ENCODE measurements around the gene MAPK1. TPM values are rescaled to one million over a fixed set of nuclear protein-coding genes. Genes with fewer than 3 reads are reported as not detected.
A peak's percentile ranks its signal among the peaks of the same experiment; 100 is the strongest.
"Not testable (repeated sequence)": the region's sequence is repeated elsewhere in the genome, so short reads cannot be mapped to it uniquely, and the experiment has no call there.

MAPK1 gene
- total RNA-seq, 2 donors from 2014 or later, result 168 to 176 TPM

DNA sequence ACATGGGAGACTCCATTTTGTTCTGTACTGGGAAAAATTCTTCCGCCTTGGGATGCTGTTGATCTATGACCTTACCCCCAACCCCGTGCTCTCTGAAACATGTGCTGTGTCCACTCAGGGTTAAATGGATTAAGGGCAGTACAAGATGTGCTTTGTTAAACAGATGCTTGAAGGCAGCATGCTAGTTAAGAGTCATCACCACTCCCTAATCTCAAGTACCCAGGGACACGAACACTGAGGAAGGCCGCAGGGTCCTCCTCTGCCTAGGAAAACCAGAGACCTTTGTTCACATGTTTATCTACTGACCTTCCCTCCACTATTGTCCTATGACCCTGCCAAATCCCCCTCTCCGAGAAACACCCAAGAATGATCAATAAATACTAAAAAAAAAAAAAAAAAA lies 19.4 kb downstream of the MAPK1 start:
- not testable (repeated sequence) for H3K27ac Mint-ChIP-seq; H3K4me3 Mint-ChIP-seq; ATAC-seq; H3K9me3 Mint-ChIP-seq; DNase-seq (ENCODE audit: low spot score); H3K27me3 Mint-ChIP-seq; H3K36me3 Mint-ChIP-seq
- peaks cover 61 to 63% of the 10 kb centered on the region in 2 donors for H3K4me1 Mint-ChIP-seq (ENCODE audit: low read depth in 2 of 2)

DNA sequence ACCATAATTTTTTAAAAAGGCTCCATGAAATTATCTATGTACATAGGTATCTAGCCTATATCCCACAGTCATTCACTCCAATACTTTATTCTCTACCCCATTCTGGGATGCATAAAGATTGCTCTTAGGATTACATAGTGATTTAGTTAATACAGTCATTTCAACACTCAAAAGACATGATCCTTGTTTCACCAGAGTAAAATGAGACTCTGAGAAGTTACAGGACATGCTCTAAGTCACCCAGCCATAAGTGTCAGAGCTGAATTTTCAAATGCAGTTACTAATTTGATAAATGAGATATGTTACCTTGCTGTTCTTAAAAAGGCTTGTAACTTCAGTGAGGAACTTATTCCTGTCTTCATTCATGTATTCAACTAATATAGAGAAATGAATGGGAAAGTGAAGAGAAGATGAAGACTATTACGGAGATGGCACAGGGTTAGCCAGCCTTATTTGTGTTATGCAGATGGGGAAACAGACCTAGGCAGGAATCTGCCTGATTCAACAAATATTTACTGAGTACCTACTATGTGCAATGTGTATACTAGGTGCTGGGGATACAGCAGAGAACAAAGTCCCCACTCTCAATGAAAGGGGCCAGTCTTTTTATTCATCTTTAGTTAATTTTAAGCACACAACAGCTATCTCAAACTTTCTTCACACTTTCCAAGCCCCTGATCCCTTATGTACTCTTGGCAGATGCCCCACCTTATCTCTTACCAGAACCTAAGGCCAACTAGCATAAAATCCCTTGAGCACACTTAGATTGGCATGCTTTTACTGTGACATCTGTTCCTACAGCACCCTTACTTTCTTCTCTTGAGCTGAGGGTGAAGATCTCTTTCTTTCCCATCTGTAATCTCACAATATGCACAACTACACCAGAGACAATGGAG lies 21.6 kb downstream of the MAPK1 start:
- H3K27me3 Mint-ChIP-seq, result no peaks in the 10 kb centered on the region
- ATAC-seq, result no peak
- peaks cover 54 to 57% of the 10 kb centered on the region in 2 donors for H3K4me1 Mint-ChIP-seq (ENCODE audit: low read depth in 2 of 2)
- no peak overlapping the region for H3K4me3 Mint-ChIP-seq
- DNase-seq (ENCODE audit: low spot score), result no peak
- no peaks in the 10 kb centered on the region for H3K9me3 Mint-ChIP-seq
- H3K36me3 Mint-ChIP-seq, result no peaks in the 10 kb centered on the region
- H3K27ac Mint-ChIP-seq, result peak overlapping the region in 1 of 2 donors; percentile 52

DNA sequence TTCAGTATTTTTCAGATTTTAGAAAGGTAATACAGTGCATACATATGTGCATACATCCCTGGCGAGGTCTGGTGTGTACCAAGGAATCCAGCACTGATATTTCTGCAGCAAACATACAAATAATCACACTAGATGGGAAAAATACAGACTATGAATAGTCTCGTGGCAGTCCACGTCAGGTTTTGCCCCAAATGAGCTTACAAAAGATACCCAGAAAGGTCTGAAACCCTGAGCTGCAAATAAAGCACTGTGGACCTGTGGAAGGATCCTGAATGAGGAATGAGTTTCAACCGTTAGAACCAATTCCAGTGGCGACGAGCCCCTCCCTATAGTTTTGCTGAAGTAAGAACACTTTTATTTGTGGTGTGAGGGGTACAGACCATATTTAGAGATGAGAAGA lies 24.5 kb downstream of the MAPK1 start:
- Mint-ChIP-seq H3K27ac (peak overlapping the region; percentile 33 to 59), H3K27me3 (no peaks in the 10 kb centered on the region), H3K4me3 (no peak overlapping the region), H3K36me3 (no peaks in the 10 kb centered on the region), H3K9me3 (no peaks in the 10 kb centered on the region), H3K4me1 (ENCODE audit: low read depth in 2 of 2) (peaks cover 51 to 60% of the 10 kb centered on the region in 2 donors)
- DNase-seq (ENCODE audit: low spot score), result no peak
- no peak for ATAC-seq

DNA sequence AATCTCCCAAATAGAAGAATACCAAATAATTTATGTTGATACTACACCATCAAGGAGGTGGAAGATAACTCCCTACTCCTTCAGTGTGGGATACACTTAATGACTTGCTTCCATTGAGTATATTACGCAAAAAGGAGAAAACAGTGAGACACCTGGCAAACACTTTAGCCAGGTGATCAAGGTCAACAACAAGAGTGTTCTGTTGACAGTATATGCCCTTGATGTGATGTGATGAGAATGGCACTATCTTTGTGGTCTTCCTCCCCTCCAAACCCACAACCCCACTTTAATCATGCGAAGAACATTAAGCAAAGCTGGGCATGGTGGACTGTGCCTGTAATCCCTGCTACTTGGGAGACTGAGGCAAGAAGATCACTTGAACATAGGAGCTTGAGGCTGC lies 26.0 kb downstream of the MAPK1 start:
- Mint-ChIP-seq H3K27ac (no peak overlapping the region), H3K4me3 (no peak overlapping the region), H3K27me3 (no peaks in the 10 kb centered on the region), H3K4me1 (ENCODE audit: low read depth in 2 of 2) (peaks cover 55 to 59% of the 10 kb centered on the region in 2 donors), H3K9me3 (no peaks in the 10 kb centered on the region), H3K36me3 (no peaks in the 10 kb centered on the region)
- ATAC-seq (no peak), DNase-seq (ENCODE audit: low spot score) (no peak)

DNA sequence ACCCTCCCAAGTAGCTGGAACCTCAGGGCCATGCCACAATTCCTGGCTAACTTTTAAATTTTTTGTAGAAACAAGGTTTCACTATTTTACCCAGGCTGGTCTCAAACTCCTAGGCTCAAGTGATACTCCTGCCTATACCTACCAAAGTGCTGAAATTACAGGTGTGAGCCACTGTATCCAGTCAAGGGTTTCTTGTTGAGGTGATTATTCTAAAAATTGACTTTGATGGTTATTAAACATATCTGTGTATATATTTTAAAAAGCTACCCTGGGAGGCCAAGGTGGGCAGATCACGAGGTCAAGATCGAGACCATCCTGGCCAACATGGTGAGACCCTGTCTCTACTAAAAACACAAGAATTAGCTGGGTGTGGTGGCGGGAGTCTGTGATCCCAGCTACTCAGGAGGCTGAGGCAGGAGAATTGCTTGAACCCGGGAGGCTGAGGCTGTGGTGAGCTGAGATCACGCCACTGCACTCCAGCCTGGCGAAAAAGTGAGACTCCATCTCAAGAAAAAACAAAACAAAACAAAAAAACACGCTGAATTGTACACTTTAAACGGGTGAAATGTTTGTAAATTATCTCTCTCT lies 27.1 kb downstream of the MAPK1 start:
- H3K27me3 Mint-ChIP-seq, result no peaks in the 10 kb centered on the region
- DNase-seq (ENCODE audit: low spot score) (no peak), ATAC-seq (no peak)
- H3K4me1 Mint-ChIP-seq (ENCODE audit: low read depth in 2 of 2), result peaks cover 49 to 57% of the 10 kb centered on the region in 2 donors
- no peaks in the 10 kb centered on the region for H3K36me3 Mint-ChIP-seq
- no peaks in the 10 kb centered on the region for H3K9me3 Mint-ChIP-seq
- no peak overlapping the region for H3K4me3 Mint-ChIP-seq
- H3K27ac Mint-ChIP-seq, result peak overlapping the region in 1 of 2 donors; percentile 68

DNA sequence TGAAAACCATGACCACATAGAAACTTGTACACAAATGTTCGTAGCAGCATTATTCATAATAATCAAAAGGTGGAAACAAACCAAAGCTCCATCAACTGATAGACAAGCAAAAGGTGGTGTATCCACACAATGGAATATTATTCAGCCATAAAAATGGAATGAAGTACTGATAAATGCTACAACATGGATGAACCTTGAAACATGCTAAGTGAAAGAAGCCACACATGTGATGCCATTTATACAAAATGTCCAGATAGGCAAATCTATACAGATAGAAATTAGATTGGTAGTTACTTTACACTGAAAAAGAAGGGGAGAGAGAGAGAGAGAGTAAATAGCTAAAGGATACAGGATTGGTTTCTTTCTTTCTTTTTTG lies 27.7 kb downstream of the MAPK1 start:
- no peak for DNase-seq (ENCODE audit: low spot score)
- Mint-ChIP-seq H3K9me3 (no peaks in the 10 kb centered on the region), H3K36me3 (no peaks in the 10 kb centered on the region), H3K4me1 (ENCODE audit: low read depth in 2 of 2) (peaks cover 54 to 62% of the 10 kb centered on the region in 2 donors), H3K27ac (peak overlapping the region; percentile 14 to 68), H3K27me3 (no peaks in the 10 kb centered on the region), H3K4me3 (no peak overlapping the region)
- ATAC-seq, result no peak

DNA sequence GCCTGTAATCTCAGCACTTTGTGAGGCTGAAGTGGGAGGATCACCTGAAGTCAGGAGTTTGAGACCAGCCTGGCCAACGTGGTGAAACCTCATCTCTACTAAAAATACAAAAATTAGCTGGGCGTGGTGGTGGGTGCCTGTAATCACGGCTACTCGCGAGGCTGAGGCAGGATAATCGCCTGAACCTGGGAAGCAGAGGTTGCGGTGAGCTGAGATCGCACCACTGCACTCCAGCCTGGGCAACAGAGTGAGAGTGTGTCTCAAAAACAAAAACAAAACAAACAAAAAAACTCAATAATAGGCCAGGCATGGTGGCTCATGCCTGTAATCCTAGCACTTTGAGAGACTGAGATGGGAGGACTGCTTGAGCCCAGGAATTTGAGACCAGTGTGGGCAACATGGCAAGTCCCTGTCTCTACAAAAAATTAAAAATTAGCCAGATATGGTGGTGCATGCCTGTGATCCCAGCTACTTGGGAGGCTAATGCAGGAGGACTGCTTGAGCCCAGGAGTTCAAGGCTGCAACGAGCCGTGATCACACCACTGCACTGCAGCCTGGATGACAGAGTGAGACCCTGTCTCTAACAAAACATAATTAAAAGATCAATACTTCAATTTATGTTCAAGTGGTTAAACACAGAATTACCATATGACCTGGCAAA lies 28.2 kb downstream of the MAPK1 start:
- H3K4me3 Mint-ChIP-seq; DNase-seq (ENCODE audit: low spot score); H3K9me3 Mint-ChIP-seq; H3K36me3 Mint-ChIP-seq; H3K27me3 Mint-ChIP-seq; ATAC-seq: not testable (repeated sequence)
- H3K4me1 Mint-ChIP-seq (ENCODE audit: low read depth in 2 of 2), result peaks cover 54 to 61% of the 10 kb centered on the region in 2 donors
- peak overlapping the region; percentile 14 to 68 for H3K27ac Mint-ChIP-seq

DNA sequence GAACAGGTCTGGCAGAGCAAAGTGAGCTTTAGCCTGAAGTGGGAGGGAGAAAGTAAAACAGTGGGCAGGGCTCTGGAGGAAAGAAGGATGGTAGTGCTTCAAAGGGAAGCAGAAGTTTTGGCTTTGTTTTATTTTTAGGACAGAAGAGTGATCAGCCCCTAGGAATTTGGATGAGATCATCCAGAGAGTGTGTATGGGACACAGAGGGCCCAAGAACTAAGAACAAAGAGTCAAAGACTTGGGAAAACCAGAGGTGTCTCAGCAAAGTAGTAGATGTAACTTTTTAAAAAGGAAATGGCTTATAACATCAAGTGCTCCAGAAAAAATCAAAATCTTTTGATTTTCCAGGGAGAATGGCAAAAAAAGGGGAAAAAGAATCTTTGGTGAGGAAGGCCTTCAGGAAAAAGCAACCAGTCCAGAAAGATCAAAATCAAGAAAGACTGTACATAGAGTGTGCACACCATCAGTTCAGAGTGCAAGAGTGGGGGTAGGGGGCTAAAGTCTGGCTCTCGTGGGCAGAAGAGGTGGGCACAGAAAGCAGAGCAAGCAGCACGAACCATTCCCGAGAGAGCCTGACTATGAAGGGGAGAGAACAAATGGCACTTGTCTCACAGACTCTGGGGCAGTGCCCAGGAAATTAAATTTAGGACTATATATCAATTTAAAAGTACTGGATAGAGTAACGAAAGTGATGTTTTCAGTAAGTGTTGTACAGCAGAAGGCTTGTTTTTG lies 30.0 kb downstream of the MAPK1 start:
- H3K4me1 Mint-ChIP-seq (ENCODE audit: low read depth in 2 of 2), result peaks cover 52 to 56% of the 10 kb centered on the region in 2 donors

DNA sequence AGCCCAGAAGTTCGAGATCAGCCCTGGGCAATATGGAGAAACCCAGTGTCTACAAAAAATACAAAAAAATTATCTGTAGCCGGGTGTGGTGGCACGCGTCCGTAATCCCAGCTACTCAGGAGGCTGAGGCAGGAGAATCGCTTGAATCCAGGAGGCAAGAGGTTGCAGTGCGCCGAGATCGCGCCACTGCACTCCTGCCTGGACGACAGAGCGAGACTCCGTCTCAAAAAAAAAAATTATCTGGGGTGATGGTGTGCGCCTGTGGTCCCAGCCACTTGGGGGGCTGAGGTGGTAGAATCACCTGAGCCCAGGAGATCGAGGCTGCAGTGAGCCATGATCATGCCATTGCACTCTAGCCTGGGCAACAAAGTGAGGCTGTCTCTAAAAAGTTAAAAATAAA lies 31.0 kb downstream of the MAPK1 start:
- not testable (repeated sequence) for ATAC-seq; H3K9me3 Mint-ChIP-seq; H3K36me3 Mint-ChIP-seq; DNase-seq (ENCODE audit: low spot score); H3K4me3 Mint-ChIP-seq; H3K27ac Mint-ChIP-seq; H3K27me3 Mint-ChIP-seq
- peaks cover 60 to 63% of the 10 kb centered on the region in 2 donors for H3K4me1 Mint-ChIP-seq (ENCODE audit: low read depth in 2 of 2)

More for the DNA sequence above, 30.0 kb downstream of the MAPK1 start:
- H3K4me3 Mint-ChIP-seq, result no peak overlapping the region
- DNase-seq (ENCODE audit: low spot score) (no peak), ATAC-seq (no peak)
- H3K9me3 Mint-ChIP-seq, result no peaks in the 10 kb centered on the region
- peak overlapping the region in 1 of 2 donors; percentile 37 for H3K27ac Mint-ChIP-seq
- H3K27me3 Mint-ChIP-seq, result no peaks in the 10 kb centered on the region
- no peaks in the 10 kb centered on the region for H3K36me3 Mint-ChIP-seq

DNA sequence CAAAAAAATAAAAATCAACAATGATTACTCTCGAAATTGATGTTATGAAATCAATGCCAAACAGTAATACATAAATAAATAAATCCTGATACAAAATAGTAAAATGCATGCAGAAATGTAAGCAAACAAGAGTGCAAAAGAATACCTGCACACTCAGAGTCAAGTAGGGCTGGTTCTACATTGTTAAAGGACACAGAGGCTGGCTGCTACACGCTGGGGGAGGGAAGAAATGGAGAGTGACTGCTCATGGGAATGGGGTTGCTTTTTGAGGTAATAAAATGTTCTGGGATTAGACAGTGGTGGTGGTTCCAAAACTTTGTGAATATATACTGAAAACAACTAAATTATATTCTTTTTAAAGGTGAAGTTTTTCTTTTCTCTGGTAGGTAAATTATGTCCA lies 32.1 kb downstream of the MAPK1 start:
- Mint-ChIP-seq H3K9me3 (no peaks in the 10 kb centered on the region), H3K27ac (peak overlapping the region; percentile 49 to 68), H3K4me1 (ENCODE audit: low read depth in 2 of 2) (peaks cover 65 to 69% of the 10 kb centered on the region in 2 donors), H3K27me3 (no peaks in the 10 kb centered on the region), H3K36me3 (no peaks in the 10 kb centered on the region), H3K4me3 (no peak overlapping the region)
- DNase-seq (ENCODE audit: low spot score) (no peak), ATAC-seq (no peak)

DNA sequence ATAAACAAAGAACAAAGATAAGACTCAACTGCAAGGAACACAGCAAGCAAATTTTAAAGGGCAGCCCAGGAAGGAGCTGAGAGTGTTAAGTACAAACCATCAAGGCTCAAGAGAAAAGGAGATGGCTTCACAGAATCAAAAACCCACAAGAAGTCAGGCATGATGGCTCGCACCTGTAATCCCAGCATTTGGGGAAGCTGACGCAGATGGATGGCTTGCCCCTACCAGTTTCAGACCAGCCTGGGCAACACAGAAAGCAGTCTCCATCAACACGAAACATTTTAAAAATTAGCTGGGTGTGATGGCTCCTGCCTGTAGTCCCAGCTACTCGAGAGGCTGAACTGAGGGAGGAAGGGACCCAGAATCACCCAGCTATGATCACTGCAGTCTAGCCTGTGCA lies 32.6 kb downstream of the MAPK1 start:
- no peaks in the 10 kb centered on the region for H3K27me3 Mint-ChIP-seq

DNA sequence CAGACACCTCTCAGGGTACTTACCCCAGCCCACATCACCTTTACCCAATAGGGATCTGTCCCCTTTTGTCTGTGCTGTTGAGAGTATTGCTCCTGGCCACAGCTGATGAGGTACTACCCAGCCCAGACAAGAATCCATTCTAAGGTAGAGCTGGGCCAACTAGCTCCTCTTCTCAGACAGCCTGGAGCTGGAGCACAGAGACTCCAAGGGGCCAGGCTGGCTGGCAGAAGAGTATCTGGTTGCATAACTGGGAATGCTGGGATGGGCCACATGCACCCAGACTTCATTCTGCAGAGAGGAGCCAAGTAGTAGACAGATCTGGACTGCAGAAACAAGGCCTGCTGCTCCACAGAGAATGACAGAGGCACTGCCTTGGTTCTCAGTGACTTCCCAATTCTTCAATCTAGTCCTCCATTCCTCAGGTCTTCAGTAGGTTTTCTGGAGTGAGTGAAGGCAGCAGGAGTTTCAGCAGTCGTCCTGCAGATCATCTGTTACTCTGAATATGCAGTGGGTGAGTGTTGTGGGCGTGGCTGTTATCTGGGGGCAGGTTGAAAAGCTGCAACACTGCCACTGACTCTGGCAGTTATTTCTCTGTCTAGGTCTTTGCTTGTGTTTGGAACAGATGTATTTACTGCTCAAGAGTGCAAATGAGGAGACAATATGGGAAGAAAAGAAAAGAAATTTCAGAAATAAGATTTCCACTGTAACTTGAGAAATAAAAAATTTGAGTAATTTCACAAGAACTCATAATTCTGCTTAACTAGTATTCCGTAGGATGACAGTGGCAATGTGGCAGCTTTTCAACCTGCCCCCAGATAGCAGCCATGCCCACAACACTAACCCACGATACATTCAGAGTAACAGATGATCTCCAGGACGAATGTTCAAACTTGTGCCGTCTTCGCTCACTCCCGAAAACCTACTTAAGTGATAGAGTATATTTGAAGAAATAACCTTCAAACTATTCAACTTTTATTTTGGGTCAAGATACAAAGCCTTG lies 34.9 kb downstream of the MAPK1 start:
- Mint-ChIP-seq H3K4me3 (peak overlapping the region; percentile 7), H3K27ac (peak overlapping the region; percentile 22 to 74), H3K4me1 (ENCODE audit: low read depth in 2 of 2) (peaks cover 66 to 69% of the 10 kb centered on the region in 2 donors), H3K27me3 (no peaks in the 10 kb centered on the region), H3K9me3 (no peaks in the 10 kb centered on the region), H3K36me3 (no peaks in the 10 kb centered on the region)
- ATAC-seq, result peak; percentile 73 to 74
- DNase-seq (ENCODE audit: low spot score), result no peak

More for the DNA sequence above, 32.6 kb downstream of the MAPK1 start:
- peaks cover 64 to 67% of the 10 kb centered on the region in 2 donors for H3K4me1 Mint-ChIP-seq (ENCODE audit: low read depth in 2 of 2)
- no peaks in the 10 kb centered on the region for H3K9me3 Mint-ChIP-seq
- H3K4me3 Mint-ChIP-seq, result peak overlapping the region; percentile 39
- H3K36me3 Mint-ChIP-seq, result no peaks in the 10 kb centered on the region
- H3K27ac Mint-ChIP-seq, result peak overlapping the region; percentile 49 to 68
- ATAC-seq (no peak), DNase-seq (ENCODE audit: low spot score) (no peak)

All from natural killer cell treated with Interleukin-12 subunit alpha and Interleukin-12 subunit beta and Interleukin-15 and Interleukin-18, amount 100 ng/mL, for 72 hours (primary cell).